ENCODE data around the gene RUNX1. TPM values are rescaled to one million over a fixed set of nuclear protein-coding genes. Genes with fewer than 3 reads are reported as not detected.

The RUNX1 gene
- total and polyA plus RNA-seq, 4 donors: 23.3 to 100 (median 33.4) TPM

GRCh38 chr21:34914239-34914638, 134.9 kb downstream of the RUNX1 start:
- peak; percentile 15 for ATAC-seq (ENCODE audit: insufficient read depth, low FRiP score)
- TF ChIP-seq CTCF (IDR thresholded peaks at IDR 0.05; ENCODE audit: control extremely low read depth, extremely low read depth): no peak
- H3K9ac ChIP-seq (ENCODE audit: insufficient read depth in 1 of 2, low read length in 2 of 2): no peak overlapping the region

DNA sequence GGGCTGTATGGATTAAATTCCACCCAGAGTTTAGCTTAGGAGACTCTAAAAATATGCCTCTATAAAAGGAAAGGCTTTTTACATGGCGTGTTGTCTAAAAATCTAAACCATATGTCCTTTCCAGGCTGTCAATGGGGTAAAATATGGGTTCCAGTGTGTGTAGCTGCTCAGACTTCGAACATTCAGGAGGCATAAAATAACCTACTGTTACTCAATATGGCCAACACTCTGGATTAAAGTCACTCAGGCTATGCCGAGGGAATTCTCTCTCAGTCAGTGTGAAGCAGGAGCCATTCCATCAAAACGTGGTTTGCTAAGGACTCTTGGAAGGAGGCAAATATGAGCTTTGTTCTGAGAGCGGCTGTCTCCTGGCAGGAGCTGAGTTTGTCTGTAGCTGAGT, 135.3 kb downstream of the RUNX1 start:
- TF ChIP-seq CTCF (IDR thresholded peaks at IDR 0.05; ENCODE audit: control extremely low read depth, extremely low read depth): no peak
- Histone ChIP-seq H3K27me3 (ENCODE audit: control insufficient read depth in 3 of 3, insufficient read depth in 3 of 3, low read length in 2 of 3) (no peaks in the 10 kb centered on the region), H3K36me3 (ENCODE audit: control insufficient read depth in 4 of 4, insufficient read depth in 4 of 4, low read length in 4 of 4) (no peaks in the 10 kb centered on the region), H3K9ac (ENCODE audit: insufficient read depth in 1 of 2, low read length in 2 of 2) (no peak overlapping the region), H3K27ac (ENCODE audit: low read depth in 1 of 2, low read length in 1 of 2) (no peak overlapping the region), H3K4me3 (no peak overlapping the region), H3K9me3 (ENCODE audit: control insufficient read depth in 4 of 4, insufficient read depth in 3 of 4, low read length in 3 of 4) (no peaks in the 10 kb centered on the region), H3K4me1 (ENCODE audit: control insufficient read depth in 5 of 5, insufficient read depth in 5 of 5, low read length in 5 of 5) (peaks cover 0 to 5% (median 3%) of the 10 kb centered on the region in 5 donors)
- 67 to 72% methylated on average over 5 of the region's 5 CpGs for WGBS, 2 donors
- ATAC-seq (ENCODE audit: insufficient read depth, low FRiP score): no peak
- peak in 1 of 3 donors; percentile 17 for DNase-seq

More at GRCh38 chr21:34914239-34914638, 134.9 kb downstream of the RUNX1 start:
- Histone ChIP-seq H3K4me3 (no peak overlapping the region), H3K27ac (ENCODE audit: low read depth in 1 of 2, low read length in 1 of 2) (no peak overlapping the region), H3K4me1 (ENCODE audit: control insufficient read depth in 5 of 5, insufficient read depth in 5 of 5, low read length in 5 of 5) (peaks cover 0 to 5% (median 3%) of the 10 kb centered on the region in 5 donors), H3K36me3 (ENCODE audit: control insufficient read depth in 4 of 4, insufficient read depth in 4 of 4, low read length in 4 of 4) (no peaks in the 10 kb centered on the region), H3K27me3 (ENCODE audit: control insufficient read depth in 3 of 3, insufficient read depth in 3 of 3, low read length in 2 of 3) (no peaks in the 10 kb centered on the region), H3K9me3 (ENCODE audit: control insufficient read depth in 4 of 4, insufficient read depth in 3 of 4, low read length in 3 of 4) (no peaks in the 10 kb centered on the region)
- 23 to 55% methylated on average over 3 of the region's 3 CpGs for WGBS, 2 donors
- DNase-seq: no peak

- Histone ChIP-seq H3K27ac (ENCODE audit: low read depth in 1 of 2, low read length in 1 of 2) (no peak overlapping the region), H3K9me3 (ENCODE audit: control insufficient read depth in 4 of 4, insufficient read depth in 3 of 4, low read length in 3 of 4) (no peaks in the 10 kb centered on the region), H3K4me1 (ENCODE audit: control insufficient read depth in 5 of 5, insufficient read depth in 5 of 5, low read length in 5 of 5) (peaks cover 0 to 5% (median 3%) of the 10 kb centered on the region in 5 donors), H3K4me3 (no peak overlapping the region), H3K27me3 (ENCODE audit: control insufficient read depth in 3 of 3, insufficient read depth in 3 of 3, low read length in 2 of 3) (no peaks in the 10 kb centered on the region), H3K36me3 (ENCODE audit: control insufficient read depth in 4 of 4, insufficient read depth in 4 of 4, low read length in 4 of 4) (no peaks in the 10 kb centered on the region), H3K9ac (ENCODE audit: insufficient read depth in 1 of 2, low read length in 2 of 2) (no peak overlapping the region)
- ATAC-seq (ENCODE audit: insufficient read depth, low FRiP score) (no peak), DNase-seq (no peak)
- WGBS, 2 donors: 72 to 79% methylated on average over 11 of the region's 11 CpGs
- TF ChIP-seq CTCF (IDR thresholded peaks at IDR 0.05; ENCODE audit: control extremely low read depth, extremely low read depth): no peak
Measured at GRCh38 chr21:34912022-34912945, 136.8 kb downstream of the RUNX1 start.

Measured in lung (tissue), 12 donors.